Raji (cell line): ENCODE data around the gene CTSA.

Experiments used
- POLR2A ChIP-seq: IDR thresholded peaks from 2 replicates; pipeline ENCODE4 v1.6.1; 2011; ENCODE audit warnings: low read depth, low read length, control low read depth; ENCODE audit not compliant: insufficient read depth

CTSA gene

GRCh38 chr20:45918779-45919537 lies 27.8 kb downstream of the CTSA start:
- TF ChIP-seq POLR2A, result no peak

GRCh38 chr20:45919542-45920399 lies 28.6 kb downstream of the CTSA start:
- TF ChIP-seq POLR2A, result no peak

GRCh38 chr20:45920462-45921336 lies 29.6 kb downstream of the CTSA start:
- no peak for TF ChIP-seq POLR2A

- TF ChIP-seq POLR2A, result no peak
Observed at GRCh38 chr20:45921337-45922189, 30.4 kb downstream of the CTSA start.

GRCh38 chr20:45924391-45925261 lies 33.5 kb downstream of the CTSA start:
- no peak for TF ChIP-seq POLR2A

- TF ChIP-seq POLR2A, result no peak
Observed at GRCh38 chr20:45925821-45926506, 34.8 kb downstream of the CTSA start.

- TF ChIP-seq POLR2A, result no peak
Observed at GRCh38 chr20:45926731-45927070, 35.6 kb downstream of the CTSA start.

GRCh38 chr20:45927071-45927878 lies 36.1 kb downstream of the CTSA start:
- peak; percentile 22; the same call in 1 of the 2 replicates for TF ChIP-seq POLR2A

GRCh38 chr20:45933266-45934045 lies 42.3 kb downstream of the CTSA start:
- no peak for TF ChIP-seq POLR2A

GRCh38 chr20:45934046-45934585 lies 43.0 kb downstream of the CTSA start:
- no peak for TF ChIP-seq POLR2A
